Stimulated activated naive CD8-positive, alpha-beta T cell treated with anti-CD3 and anti-CD28 coated beads, Interleukin-15, amount 100 ng/mL, for 72 hours (primary cell): ENCODE results near the gene CAPRIN1.
A peak's percentile ranks its signal among the peaks of the same experiment; 100 is the strongest.

Source experiments
- ATAC-seq: fragments of 150-1000 bp; cut with Tn5 transposase; 2 replicates; pipeline ENCODE4 v1.10.0; 2021; ENCODE audit warnings: mild to moderate bottlenecking, moderate library complexity
- DNase-seq, 2 donors: peaks; one replicate each; pipeline ENCODE4 v3.0.0; 2021 to 2022
- H3K27ac Mint-ChIP-seq, 2 donors: one replicate each; pipeline ENCODE4 v1.8.0; 2022; ENCODE audit warnings: mild to moderate bottlenecking in 2 of 2, mixed read lengths in 2 of 2, moderate library complexity in 2 of 2
- H3K27me3 Mint-ChIP-seq: one replicate; pipeline ENCODE4 v1.8.0; 2022; ENCODE audit warnings: mixed read lengths
- H3K4me1 Mint-ChIP-seq: one replicate; pipeline ENCODE4 v1.8.0; 2022; ENCODE audit warnings: mild to moderate bottlenecking, mixed read lengths
- H3K4me3 Mint-ChIP-seq, 2 donors: one replicate each; pipeline ENCODE4 v1.8.0; 2022; ENCODE audit warnings: mild to moderate bottlenecking in 2 of 2, mixed read lengths in 2 of 2, moderate library complexity in 1 of 2
- H3K9me3 Mint-ChIP-seq, 2 donors: one replicate each; pipeline ENCODE4 v1.8.0; 2022; ENCODE audit warnings: mixed read lengths in 2 of 2

CAPRIN1 gene, protein sequence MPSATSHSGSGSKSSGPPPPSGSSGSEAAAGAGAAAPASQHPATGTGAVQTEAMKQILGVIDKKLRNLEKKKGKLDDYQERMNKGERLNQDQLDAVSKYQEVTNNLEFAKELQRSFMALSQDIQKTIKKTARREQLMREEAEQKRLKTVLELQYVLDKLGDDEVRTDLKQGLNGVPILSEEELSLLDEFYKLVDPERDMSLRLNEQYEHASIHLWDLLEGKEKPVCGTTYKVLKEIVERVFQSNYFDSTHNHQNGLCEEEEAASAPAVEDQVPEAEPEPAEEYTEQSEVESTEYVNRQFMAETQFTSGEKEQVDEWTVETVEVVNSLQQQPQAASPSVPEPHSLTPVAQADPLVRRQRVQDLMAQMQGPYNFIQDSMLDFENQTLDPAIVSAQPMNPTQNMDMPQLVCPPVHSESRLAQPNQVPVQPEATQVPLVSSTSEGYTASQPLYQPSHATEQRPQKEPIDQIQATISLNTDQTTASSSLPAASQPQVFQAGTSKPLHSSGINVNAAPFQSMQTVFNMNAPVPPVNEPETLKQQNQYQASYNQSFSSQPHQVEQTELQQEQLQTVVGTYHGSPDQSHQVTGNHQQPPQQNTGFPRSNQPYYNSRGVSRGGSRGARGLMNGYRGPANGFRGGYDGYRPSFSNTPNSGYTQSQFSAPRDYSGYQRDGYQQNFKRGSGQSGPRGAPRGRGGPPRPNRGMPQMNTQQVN

DNA sequence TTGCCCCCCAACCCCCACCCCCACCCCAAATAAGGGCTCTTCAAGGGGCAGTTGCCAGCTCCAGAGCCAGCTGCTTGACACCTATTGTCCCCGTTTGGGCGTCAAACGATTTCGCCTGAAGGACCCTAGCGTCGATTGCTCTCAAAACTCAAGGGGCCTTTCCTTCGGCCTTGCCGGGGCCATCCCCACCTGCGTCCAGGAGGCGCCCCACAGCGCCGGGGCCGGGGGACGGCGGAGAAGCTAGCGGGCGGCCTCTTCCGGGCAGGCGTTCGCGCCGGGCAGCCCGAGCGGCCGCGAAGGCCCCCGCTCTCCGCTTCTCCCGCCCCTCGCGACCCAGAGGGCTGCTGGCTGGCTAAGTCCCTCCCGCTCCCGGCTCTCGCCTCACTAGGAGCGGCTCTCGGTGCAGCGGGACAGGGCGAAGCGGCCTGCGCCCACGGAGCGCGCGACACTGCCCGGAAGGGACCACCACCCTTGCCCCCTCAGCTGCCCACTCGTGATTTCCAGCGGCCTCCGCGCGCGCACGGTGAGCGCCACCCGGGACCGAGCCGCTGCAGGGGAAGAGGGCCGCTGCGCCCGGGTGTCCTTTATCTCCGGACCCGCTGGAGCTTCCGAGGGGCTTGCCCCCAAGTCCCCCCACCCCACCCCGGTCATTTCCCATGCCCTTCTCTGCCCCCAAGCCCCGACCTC, at the start of gene CAPRIN1:
Gene CAPRIN1, plus strand, starts transcription at position 383 of the 687 bp plus-strand sequence. CDS start 690 bp downstream, outside the sequence.
- ATAC-seq: peak; percentile 88
- Mint-ChIP-seq H3K4me3 (peak within 1 kb of the TSS; percentile 93 to 94), H3K9me3 (no peaks in the 10 kb centered on the region), H3K27ac (peak within 1 kb of the TSS; percentile 87 to 99), H3K27me3 (peaks cover 15% of the 10 kb centered on the region), H3K4me1 (peaks cover 19% of the 10 kb centered on the region)
- peak; percentile 92 to 94 for DNase-seq

DNA sequence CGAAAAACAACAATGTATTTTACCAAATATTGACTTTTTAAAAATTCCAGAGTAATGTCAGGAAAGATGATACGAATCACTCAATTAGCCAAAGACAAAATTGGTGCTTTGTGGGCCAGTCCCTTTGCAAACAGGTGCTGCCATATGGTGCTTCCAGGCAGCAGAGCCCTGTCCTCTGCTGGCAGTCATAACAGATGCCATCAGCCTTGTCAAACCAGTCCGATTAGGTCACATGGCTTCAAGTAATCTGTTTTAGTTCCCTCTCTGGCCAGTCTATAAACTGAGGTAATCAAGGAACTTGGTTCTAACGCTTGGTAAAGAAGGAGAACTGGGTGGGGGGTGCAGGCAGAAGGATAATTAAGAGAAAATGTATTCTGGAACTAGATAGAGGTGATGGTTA, 49.1 kb upstream of the CAPRIN1 start:
- no peak for ATAC-seq
- H3K27me3 Mint-ChIP-seq: peaks cover 20% of the 10 kb centered on the region
- peaks cover 11% of the 10 kb centered on the region for H3K4me1 Mint-ChIP-seq
- no peaks in the 10 kb centered on the region for H3K9me3 Mint-ChIP-seq
- no peak overlapping the region for H3K4me3 Mint-ChIP-seq
- no peak overlapping the region for H3K27ac Mint-ChIP-seq
- no peak for DNase-seq

DNA sequence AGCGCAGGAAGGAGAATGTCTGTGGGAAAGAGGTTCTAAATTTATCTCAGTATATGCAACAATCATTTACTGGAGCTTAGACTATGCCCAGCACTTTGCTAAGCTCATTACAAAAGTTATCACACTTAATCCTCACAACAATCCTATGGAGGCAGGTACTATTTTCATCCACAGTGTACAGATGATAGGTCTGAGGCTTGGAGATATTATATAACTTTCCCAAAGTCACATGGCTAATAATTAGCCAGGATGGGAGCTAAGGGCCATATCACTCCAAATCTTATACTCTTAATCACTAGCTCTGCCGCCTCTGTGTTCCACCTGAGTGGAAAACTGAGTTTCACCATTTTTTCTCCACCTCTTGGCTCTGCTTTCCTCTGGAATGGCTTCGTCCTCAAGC, 47.3 kb upstream of the CAPRIN1 start:
- ATAC-seq (no peak), DNase-seq (no peak)
- Mint-ChIP-seq H3K4me3 (no peak overlapping the region), H3K27me3 (peaks cover 24% of the 10 kb centered on the region), H3K9me3 (no peaks in the 10 kb centered on the region), H3K27ac (no peak overlapping the region), H3K4me1 (peaks cover 6% of the 10 kb centered on the region)

DNA sequence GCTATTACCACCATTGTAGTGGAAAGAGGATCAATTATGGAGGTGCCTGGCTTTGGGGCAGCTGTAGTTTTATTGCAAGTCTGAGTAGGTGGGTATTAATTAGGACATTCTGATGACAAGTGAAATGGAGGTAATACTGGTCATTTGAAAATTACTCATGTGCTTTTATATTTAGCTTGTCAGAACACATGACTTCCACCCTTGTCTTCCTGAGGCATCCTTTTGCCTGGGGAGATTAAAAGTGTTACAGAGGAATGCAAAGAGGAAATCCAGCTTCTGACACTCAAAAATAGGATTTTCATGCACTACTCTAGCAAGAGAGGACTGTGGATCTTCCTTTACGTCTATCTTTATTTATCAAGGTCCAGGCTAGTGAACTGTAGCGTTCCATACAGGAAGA, 44.7 kb upstream of the CAPRIN1 start:
- H3K27me3 Mint-ChIP-seq: peaks cover 24% of the 10 kb centered on the region
- no peak overlapping the region for H3K27ac Mint-ChIP-seq
- no peaks in the 10 kb centered on the region for H3K9me3 Mint-ChIP-seq
- no peak overlapping the region for H3K4me3 Mint-ChIP-seq
- H3K4me1 Mint-ChIP-seq: no peaks in the 10 kb centered on the region
- DNase-seq (no peak), ATAC-seq (no peak)

DNA sequence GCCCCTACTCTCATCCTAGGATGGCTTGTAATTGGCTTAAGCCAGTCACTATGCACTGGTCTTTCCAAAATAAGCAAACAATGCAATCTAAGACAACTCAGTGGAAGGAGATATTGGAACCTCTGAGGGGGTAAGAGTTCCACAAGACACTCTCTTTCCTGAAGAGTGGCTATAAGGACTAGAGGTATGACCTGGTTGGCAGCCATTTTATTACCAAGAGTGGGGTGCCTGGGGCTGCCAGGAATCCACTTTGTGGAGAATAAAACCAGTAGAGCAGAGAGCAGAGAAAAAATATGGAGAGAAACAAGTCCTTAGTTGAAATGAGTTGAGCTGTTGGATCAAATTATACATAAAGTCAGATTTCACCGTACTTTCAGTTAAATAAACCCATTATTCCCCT, 38.8 kb upstream of the CAPRIN1 start:
- Mint-ChIP-seq H3K27ac (no peak overlapping the region), H3K4me1 (no peaks in the 10 kb centered on the region), H3K9me3 (no peaks in the 10 kb centered on the region), H3K27me3 (peaks cover 18% of the 10 kb centered on the region), H3K4me3 (no peak overlapping the region)
- ATAC-seq: no peak
- DNase-seq: no peak

DNA sequence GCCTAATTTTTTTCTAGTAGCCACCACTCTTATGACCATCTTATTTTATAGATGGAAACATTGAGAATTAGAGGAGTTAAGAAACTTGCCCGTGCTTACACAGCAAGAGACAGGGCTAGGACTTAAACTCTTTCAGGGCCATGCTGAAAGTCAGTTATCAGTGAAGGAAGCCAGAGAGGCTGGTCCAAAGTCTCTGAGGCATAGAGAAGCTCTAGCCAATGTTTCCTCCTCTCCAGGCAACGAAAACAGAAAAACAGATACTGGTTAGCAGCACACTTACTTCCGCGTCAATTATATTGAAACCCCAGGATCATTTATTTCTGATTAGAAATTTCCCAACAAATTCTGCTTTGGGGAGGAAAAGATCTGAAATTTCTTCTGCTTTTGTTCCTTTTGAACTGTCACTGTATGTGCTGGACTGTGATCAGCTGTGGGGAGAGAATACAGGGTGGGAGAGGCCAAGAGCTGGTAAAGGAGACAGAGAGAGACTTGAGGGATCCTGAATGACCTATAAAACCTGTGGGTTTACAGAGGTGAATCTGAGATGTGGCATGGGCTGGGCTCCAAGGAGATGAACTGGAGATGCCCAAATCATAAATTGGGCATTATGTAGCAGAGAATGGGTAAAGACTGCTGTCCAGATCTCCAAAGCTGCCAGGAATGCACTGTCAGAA, 37.5 kb upstream of the CAPRIN1 start:
- ATAC-seq: no peak
- peaks cover 11% of the 10 kb centered on the region for H3K27me3 Mint-ChIP-seq
- no peak for DNase-seq
- no peaks in the 10 kb centered on the region for H3K4me1 Mint-ChIP-seq
- peak overlapping the region in 1 of 2 donors; percentile 61 for H3K27ac Mint-ChIP-seq
- no peaks in the 10 kb centered on the region for H3K9me3 Mint-ChIP-seq
- no peak overlapping the region for H3K4me3 Mint-ChIP-seq

DNA sequence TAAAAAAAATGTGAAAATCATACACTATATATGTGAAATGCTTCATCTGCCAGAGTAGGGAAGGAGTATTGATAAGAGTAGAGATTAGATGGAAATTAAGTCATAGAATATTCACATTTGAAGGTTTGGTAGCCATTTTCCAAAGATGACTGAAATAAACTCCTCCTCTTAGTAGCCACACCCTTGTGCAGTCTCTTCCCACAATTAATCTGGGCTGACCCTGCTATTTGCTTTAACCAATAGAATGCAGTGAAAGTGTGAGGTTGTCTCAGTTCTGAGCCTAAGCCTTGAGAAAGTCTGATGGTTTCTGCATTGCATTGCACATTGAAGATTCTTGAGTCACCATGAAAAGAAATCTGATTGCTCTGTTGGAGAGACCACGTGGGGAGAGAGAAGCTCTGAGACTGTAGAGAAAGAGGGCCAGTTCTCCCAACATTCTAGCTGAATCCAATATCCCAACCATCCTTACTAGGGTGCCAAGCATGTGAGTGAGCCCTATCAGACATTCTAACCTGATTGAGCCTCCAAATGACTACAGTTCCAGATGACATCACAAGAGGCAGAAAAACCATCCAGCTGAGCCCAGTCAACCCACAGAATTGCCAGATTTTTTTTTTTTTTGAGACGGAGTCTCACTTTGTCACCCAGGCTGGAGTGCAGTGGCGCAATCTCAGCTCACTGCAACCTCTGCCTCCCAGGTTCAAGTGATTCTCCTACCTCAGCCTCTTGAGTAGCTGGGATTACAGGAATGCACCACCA, 29.4 kb upstream of the CAPRIN1 start:
- no peak for ATAC-seq
- no peaks in the 10 kb centered on the region for H3K4me1 Mint-ChIP-seq
- H3K9me3 Mint-ChIP-seq: peaks cover 0 to 7% of the 10 kb centered on the region in 2 donors
- H3K27me3 Mint-ChIP-seq: no peaks in the 10 kb centered on the region
- no peak for DNase-seq
- H3K27ac Mint-ChIP-seq: peak overlapping the region in 1 of 2 donors; percentile 63
- no peak overlapping the region for H3K4me3 Mint-ChIP-seq

DNA sequence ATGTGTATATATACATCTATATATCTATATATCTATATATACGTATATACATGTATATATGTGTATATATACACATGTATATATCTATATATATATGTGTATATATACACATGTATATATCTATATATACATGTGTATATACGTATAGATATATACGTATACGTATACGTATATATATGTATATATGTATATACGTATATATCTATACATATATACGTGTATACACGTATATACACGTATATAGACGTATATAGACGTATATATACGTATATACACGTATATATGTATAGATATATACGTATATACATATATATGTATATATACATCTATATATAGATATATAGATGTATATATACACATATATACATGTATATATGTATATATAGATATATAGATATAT, 25.1 kb upstream of the CAPRIN1 start:
- Mint-ChIP-seq H3K4me3 (no peak overlapping the region), H3K27me3 (no peaks in the 10 kb centered on the region), H3K9me3 (peaks cover 0 to 7% of the 10 kb centered on the region in 2 donors), H3K27ac (no peak overlapping the region), H3K4me1 (no peaks in the 10 kb centered on the region)
- DNase-seq (no peak), ATAC-seq (no peak)

DNA sequence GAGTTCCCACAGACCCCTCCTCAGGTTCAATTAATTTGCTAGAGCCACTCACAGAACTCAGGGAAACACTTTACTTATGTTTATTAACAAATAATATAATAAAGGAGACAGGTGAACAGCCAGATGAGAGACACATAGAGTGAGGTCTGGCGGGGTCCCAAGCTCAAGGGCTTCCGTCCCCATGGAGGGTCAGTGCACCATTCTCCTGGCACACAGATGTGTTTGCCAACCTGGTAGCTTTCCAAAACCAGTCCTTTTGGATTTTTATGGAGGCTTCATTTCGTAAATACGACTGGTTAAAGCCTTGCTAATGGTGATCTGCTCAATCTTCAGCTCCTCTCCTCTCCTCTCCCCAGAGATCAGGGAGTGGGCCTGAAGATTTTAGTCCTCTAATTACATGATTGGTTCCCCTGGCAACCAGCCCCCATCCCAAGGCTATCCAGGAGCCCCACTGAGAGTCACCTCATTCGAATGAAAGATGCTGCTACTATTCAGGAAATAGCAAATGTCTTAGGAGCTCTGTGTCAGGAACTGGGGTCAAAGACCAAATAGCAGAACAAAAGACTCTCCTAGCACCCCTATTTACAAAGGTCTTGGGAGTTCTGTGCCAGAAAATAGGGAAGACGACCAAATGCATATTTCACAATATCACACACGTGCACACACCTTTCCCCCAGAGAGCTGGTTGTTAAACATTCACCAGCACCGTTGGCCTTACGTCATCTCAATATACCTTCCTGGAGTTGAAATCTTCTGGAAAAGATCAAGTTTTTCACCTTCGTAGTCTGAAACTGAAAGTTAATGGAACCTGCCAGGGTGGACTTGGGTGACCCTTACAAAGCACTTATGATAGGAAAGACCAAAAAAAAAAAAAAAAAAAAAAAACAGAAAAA, 23.8 kb upstream of the CAPRIN1 start:
- no peak for ATAC-seq
- no peak overlapping the region for H3K4me3 Mint-ChIP-seq
- no peaks in the 10 kb centered on the region for H3K27me3 Mint-ChIP-seq
- no peak for DNase-seq
- no peaks in the 10 kb centered on the region for H3K9me3 Mint-ChIP-seq
- no peak overlapping the region for H3K27ac Mint-ChIP-seq
- H3K4me1 Mint-ChIP-seq: no peaks in the 10 kb centered on the region

DNA sequence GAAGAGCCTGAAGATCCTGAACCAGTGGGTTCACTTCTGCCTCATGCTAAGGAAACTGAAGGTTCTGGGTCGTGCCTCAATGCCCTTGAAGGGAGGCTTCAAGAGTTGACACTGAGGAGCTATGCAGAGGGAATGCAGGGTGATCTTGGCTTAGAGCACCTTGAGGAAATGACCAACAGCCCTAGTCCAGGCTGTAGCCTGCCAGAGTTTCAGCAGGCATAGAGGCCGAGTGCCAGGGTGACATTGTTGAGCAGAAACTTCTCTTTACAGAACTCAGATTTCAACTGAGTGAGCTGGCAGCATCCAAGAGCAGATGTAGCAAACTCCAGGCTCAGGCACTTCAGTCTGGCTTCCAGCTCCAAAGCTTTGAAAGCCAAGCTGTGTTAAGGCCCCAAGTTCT, 23.1 kb upstream of the CAPRIN1 start:
- ATAC-seq (no peak), DNase-seq (no peak)
- Mint-ChIP-seq H3K4me3 (no peak overlapping the region), H3K9me3 (no peaks in the 10 kb centered on the region), H3K27ac (no peak overlapping the region), H3K27me3 (no peaks in the 10 kb centered on the region), H3K4me1 (no peaks in the 10 kb centered on the region)

DNA sequence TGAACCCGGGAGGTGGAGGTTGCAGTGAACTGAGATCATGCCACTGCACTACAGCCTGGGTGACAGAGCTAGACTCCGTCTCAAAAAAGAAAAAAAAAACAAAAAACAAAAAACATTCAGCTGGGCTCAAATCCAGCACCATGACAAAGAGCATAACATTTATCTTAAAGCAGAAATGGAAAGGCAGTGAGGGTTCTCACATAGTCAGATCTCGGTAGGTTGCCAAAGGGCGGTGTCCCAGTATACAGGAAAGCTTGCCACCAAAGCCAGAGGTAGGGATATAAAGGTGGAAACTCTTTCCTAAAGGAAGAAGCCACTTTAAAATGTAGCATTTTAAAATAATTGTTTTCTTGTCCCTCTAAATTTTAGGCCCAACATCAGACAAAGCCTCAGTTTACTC, 22.4 kb upstream of the CAPRIN1 start:
- Mint-ChIP-seq H3K27me3 (no peaks in the 10 kb centered on the region), H3K4me1 (no peaks in the 10 kb centered on the region), H3K9me3 (no peaks in the 10 kb centered on the region), H3K4me3 (no peak overlapping the region), H3K27ac (no peak overlapping the region)
- ATAC-seq (no peak), DNase-seq (no peak)

DNA sequence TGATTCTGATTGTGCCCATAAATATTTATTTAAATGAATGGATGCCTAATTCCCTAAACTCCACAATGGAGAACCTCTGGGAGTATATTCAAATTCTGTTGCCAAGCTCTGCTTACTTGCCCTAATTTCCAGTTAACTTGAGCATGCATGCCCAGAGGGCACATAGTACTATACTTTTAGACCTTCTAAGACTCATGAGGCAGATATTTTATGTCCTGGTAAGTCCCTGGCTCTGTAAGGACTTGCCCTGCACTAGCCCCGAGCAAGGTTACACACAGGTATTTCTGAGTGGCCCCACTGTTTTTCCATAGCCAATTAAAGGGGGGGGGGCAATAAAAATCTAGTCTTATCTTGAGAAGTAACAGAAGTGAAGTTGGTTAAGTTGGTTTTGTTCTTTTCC, 21.1 kb upstream of the CAPRIN1 start:
- Mint-ChIP-seq H3K4me3 (no peak overlapping the region), H3K27ac (no peak overlapping the region), H3K9me3 (no peaks in the 10 kb centered on the region), H3K4me1 (no peaks in the 10 kb centered on the region), H3K27me3 (no peaks in the 10 kb centered on the region)
- no peak for ATAC-seq
- DNase-seq: no peak

DNA sequence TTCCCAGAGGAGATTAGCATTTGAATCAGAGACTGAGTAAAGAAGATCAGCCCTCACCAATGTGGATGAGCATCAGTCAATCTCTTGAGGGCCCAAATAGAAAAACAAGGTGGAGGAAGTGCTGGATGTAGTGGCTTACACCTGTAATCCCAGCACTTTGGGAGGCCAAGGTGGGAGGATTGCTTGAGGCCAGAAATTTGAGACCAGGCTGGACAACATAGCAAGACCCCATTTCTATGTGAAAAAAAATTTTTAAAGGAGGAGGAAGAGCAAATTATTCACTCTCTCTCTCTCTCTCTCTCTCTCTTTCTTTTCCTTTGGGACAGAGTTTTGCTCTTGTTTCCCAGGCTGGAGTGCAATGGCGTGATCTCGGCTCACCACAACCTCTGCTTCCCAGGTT, 18.1 kb upstream of the CAPRIN1 start:
- H3K27ac Mint-ChIP-seq: no peak overlapping the region
- ATAC-seq (no peak), DNase-seq (no peak)
- H3K4me1 Mint-ChIP-seq: no peaks in the 10 kb centered on the region
- no peak overlapping the region for H3K4me3 Mint-ChIP-seq
- H3K9me3 Mint-ChIP-seq: no peaks in the 10 kb centered on the region
- no peaks in the 10 kb centered on the region for H3K27me3 Mint-ChIP-seq

DNA sequence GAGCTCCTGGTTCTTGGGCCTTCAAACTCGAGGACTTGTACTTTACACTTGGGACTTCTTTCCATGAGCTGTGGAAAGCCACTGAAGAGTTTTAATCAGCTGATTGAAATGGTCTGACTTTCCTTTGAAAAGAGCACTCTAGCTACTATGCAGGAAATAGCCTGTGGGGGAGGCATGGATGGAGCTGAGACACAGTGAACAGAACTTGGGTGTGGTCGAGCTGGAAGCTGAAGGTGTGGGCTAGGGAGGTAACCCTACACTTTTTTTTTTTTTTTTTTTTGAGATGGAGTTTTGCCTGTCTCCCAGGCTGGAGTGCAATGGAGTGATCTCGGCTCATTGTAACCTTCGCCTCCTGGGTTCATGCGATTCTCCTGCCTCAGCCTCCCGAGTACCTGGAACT, 17.5 kb upstream of the CAPRIN1 start:
- ATAC-seq: no peak
- H3K27ac Mint-ChIP-seq: no peak overlapping the region
- H3K4me3 Mint-ChIP-seq: no peak overlapping the region
- H3K27me3 Mint-ChIP-seq: no peaks in the 10 kb centered on the region
- no peaks in the 10 kb centered on the region for H3K4me1 Mint-ChIP-seq
- no peak for DNase-seq
- no peaks in the 10 kb centered on the region for H3K9me3 Mint-ChIP-seq
